HG03139 (cell line): Measurements from ENCODE around the gene ITGB1BP1.

ENCODE experiments used
- ATAC-seq: cut with Tn5 transposase; IDR thresholded peaks from one replicate; pipeline ENCODE4 v1.9.1; 2021; ENCODE audit not compliant: unreplicated experiment

Gene ITGB1BP1

DNA sequence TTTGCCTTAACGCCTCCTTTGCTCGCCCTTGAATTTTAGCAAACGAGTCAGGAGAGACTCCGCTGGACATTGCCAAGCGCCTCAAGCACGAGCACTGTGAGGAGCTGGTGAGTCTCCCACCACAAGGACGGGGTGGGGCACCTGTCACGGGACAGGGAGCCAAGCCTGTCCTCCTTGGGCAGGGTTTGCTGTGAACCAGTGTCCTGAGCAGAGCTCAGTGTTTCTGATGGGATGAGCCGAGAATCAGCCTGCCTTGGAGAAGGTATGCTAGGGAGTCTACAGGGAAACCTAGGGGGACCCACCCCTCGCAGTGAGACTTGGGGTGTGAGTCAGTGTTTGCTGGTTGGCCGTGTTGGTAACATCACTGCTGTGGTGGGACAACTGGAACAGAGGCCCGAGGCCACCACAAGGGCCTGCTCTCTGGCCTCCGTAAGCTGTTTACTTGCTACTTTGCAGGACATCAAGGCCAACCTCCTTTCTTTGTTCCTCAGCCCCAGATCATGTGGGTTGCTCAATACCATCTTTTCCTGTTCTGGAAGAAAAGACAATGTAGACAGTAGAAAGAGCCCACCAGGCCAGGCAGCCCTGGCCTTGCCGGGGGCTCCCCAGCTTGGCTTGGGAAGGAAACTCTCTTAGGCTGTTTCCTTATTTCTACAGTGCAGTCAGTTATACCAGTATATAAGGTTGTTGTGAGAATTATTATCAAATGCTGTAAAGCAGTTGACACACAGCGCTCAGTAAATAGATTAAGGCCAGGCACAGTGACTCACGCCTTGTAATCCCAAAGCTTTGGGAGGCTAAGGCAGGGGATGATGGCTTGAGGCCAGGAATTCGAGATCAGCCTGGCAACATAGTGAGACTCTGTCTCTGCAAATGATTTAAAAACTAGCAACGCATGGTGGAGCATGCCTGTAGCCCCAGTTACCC is 42.4 kb downstream of the ITGB1BP1 start:
- no peak for ATAC-seq

DNA sequence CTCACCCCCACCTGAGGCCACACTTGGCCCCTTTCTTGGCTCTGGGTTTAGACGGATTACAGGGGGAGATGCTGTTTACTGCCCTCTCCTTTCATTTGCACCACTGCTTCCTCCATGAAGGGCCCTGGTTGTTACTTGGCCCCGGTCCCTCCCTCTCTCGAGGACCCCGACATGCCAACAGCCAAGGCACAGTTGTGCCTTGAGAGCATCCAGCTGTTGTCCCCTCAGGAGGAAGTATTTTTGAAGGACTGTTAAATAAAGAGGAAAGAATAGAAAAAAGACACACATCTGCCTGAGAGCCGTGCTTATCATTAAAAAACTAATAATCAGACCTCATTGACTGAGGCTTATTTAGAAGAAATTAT is 44.0 kb downstream of the ITGB1BP1 start:
- ATAC-seq = no peak

- no peak for ATAC-seq
Measured at GRCh38 chr2:9378433-9379390, 44.6 kb downstream of the ITGB1BP1 start.

DNA sequence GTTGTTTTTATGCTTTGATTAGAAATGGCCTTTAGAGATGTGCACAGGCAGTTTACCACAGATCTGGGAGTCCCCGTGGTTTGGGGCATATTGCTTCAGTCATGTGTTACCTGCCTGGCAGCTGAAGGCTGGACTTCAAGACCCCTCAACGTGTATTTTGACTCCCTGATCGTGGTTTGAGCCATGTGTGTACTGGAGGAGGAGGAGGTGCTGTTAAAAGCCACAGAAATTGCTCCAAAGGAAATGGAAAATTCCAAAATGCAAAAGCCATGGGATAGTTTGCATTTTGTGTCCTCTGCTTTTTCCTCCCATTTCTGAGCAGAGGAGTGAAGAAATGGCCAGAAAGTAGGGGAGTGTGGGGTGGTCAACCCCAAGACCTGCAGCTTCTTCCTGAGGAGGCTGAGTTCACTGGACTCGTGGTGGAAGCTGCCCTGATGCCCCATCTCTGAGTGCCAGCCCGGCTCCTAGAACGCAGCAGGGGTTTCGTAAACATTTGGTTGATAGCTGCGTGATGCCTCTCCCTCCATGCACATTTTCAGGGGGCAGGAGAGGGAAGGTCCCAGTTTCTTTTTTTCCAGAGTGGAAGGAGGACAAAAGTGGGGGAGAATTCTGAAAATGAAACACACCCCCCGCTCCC is 45.7 kb downstream of the ITGB1BP1 start:
- no peak for ATAC-seq

DNA sequence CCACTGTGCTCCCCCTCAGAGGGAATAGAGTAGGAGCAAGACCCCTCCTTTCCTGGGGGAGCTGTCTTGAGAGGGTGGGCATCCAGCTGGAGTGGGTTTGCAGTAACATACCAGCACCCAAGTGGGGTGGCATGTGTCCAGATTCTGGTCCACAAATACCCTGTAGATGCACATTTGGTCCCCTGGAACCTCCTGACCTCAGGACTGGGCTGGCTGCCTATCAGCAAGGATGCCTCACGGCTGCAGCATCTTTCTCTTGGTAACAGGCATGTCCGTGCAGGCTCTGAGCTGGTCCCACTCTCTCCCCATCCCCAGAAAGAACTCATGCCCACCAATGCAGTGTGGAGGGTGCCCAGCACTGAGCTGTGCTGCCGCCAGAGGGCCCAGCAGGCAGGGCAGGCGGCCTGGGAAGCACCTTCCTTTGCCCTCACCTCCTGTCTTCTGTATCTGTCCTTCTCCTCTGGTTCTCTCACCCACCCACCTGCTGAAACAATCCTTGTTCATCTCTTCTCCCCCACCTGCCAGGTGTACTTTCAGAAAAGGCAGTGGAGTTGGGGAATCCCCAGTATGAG is 47.4 kb downstream of the ITGB1BP1 start:
- ATAC-seq = no peak

GRCh38 chr2:9374071-9374730 is 49.1 kb downstream of the ITGB1BP1 start:
- no peak for ATAC-seq

DNA sequence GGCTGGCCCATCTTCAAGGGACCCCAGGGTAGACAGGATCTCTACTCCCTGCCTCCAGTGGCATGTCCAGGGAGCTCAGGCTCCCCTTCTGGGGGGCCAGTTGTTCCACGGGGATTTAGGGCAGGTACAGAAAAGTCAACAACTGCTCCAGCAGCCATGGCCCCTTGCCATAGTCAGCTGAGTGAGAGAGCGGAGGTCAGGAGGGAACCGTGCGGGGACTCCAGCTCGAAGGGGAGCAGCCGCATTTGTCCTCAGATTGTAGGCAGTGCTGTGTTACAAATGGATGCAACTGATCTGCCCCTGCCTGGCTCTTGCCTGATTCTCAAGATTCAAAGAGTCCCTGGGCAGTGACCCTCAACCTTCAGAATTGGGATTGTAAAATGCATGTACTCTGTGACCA is 49.9 kb downstream of the ITGB1BP1 start:
- ATAC-seq = no peak

GRCh38 chr2:9373047-9373446 is 50.3 kb downstream of the ITGB1BP1 start:
- no peak for ATAC-seq

- no peak for ATAC-seq
Measured at GRCh38 chr2:9370746-9371145, 52.6 kb downstream of the ITGB1BP1 start.

DNA sequence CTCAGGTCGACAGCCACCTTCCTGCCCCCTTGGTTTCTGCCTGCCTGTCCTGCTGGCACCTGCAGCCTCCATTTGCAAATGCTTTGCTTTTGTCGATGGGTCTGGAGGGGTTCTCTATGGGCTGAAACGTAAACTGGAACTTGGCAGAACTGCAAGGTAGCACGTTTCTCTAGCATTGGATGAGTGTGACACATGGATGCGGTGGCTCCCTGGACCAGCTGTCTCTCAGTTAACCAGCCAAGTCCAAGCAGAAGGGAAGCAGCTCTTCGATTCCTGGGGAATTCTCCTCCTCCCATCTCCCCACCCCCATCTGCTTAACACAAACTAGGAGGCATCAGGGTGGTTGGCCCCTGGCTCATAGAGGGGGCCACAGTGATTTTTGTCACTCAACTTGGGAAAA is 57.3 kb downstream of the ITGB1BP1 start:
- no peak for ATAC-seq

- no peak for ATAC-seq
Measured at GRCh38 chr2:9365498-9366019, 57.8 kb downstream of the ITGB1BP1 start.

- no peak for ATAC-seq
Measured at GRCh38 chr2:9364791-9365497, 58.4 kb downstream of the ITGB1BP1 start.

DNA sequence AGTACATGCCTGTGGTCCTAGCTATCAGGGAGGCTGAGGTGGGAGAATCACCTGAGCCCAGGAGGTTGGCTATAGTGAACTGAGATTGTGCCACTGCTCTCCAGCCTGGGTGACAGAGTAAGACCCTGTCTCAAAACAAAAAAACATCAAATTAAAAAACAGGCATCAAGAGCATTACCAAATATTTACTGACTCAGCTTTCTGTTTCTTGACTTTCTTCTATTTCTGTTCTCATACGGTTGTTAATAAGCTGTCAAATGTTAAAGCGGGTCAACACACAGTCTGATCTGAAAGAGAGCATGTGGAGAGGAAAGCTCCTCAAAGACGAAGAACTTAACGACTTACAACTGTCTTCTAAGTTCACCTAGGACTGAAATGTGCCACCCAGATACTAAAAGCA is 59.0 kb downstream of the ITGB1BP1 start:
- no peak for ATAC-seq

DNA sequence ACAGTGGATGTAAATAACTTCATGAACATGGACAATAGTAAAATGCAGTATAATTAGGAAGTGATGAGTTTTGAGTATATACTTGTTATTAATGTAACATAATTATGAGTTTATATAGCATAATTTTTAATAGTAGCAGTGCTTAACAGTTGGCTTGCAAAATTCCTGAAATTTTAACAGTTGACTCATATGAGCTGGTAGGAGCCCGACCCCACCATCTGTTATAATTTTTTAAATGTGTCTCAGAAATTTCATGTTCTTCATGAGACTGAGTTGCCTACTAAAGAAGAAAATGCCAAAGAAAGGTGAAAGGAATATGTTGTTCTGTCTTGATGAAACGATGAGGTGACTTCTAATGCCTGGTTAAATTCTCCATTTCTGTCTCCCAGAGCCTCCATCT is 62.6 kb downstream of the ITGB1BP1 start:
- no peak for ATAC-seq

DNA sequence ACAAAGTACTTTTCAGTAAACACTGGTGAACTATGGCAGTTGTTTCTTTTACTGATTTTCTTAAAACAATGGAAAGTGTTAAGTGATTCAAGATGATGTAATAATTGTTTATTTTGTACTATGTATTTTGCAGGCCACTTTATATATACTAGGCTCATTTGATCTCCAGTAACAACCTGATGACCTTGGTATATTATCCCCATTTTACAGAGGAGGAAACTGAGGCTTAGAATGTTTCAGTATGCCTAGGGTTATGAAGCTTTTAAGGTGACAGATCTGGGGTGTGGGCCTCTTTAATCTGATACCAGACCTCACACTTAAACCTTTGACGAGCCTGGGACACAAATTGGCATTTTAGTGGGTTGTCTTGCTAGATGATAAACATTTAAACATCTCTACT is 63.2 kb downstream of the ITGB1BP1 start:
- no peak for ATAC-seq

- ATAC-seq = no peak
Measured at GRCh38 chr2:9359463-9359862, 63.9 kb downstream of the ITGB1BP1 start.

GRCh38 chr2:9358846-9359245 is 64.5 kb downstream of the ITGB1BP1 start:
- no peak for ATAC-seq

DNA sequence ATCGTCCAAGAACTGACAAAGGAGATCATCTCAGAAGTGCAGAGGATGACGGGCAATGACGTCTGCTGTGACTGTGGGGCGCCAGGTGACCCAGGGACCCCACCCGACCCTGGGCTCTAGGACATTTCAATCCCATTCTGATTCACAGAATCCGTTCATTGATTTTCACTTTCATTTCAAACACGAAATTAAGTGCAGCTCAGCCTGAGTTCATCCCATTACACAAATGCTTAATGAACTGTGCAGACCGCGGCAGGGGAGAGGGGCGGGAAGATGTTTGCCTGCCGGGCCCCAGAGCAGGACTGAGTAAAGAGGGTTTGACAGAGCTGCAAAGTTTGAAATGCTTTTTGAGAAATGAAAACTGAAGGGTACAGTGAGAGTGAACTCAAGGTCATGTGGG is 67.1 kb downstream of the ITGB1BP1 start:
- no peak for ATAC-seq

DNA sequence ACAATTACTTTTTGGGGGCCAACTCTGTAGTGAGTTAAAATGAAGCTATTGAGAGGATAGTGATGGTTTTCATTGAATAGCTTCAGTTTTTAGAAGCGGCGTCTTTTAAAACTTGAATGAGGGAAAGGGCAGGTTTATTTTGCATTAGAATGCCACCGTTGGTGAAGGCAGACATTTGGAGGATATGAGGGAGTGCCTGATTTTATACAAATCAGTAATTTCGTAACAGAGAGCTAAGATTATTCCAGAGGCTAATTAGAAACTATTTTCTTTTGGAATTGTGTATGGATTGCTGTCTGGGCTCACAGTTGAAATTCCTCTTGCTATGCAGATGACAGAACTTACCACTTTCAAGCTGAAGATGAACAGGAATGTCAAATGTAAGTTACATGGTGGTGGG is 67.6 kb downstream of the ITGB1BP1 start:
- no peak for ATAC-seq

GRCh38 chr2:9355270-9355669 is 68.1 kb downstream of the ITGB1BP1 start:
- ATAC-seq = no peak
